Hippocampal formation (tissue), 2 donors: Measurements from ENCODE around the gene IGF2R.
"Not testable (repeated sequence)": the region's sequence is repeated elsewhere in the genome, so short reads cannot be mapped to it uniquely, and the experiment has no call there.

ENCODE experiments used
- DNase-seq, 2 donors: peaks; one replicate each; lab custom pipeline; 2025; lab: John Stamatoyannopoulos, UW

IGF2R gene

GRCh38 chr6:160101277-160102205 lies 132.7 kb downstream of the IGF2R start:
- DNase-seq: no peak

DNA sequence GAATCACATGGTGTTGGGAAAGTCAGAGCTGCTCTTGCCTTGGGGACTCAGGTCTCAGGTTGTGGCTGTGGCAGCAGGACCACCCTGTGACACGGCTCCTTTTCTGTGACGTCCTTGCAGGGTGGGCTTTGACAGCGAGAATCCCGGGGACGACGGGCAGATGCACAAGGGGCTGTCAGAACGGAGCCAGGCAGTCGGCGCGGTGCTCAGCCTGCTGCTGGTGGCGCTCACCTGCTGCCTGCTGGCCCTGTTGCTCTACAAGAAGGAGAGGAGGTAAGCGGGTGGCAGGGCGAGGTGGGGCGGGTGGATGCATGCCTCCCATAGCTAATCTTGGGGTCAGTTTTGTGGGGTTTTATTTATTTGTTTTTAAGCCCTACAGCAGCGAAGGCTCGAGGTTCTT lies 133.5 kb downstream of the IGF2R start:
- DNase-seq: no peak

GRCh38 chr6:160102956-160103824 lies 134.3 kb downstream of the IGF2R start:
- no peak for DNase-seq

GRCh38 chr6:160103825-160104100 lies 134.9 kb downstream of the IGF2R start:
- no peak for DNase-seq

DNA sequence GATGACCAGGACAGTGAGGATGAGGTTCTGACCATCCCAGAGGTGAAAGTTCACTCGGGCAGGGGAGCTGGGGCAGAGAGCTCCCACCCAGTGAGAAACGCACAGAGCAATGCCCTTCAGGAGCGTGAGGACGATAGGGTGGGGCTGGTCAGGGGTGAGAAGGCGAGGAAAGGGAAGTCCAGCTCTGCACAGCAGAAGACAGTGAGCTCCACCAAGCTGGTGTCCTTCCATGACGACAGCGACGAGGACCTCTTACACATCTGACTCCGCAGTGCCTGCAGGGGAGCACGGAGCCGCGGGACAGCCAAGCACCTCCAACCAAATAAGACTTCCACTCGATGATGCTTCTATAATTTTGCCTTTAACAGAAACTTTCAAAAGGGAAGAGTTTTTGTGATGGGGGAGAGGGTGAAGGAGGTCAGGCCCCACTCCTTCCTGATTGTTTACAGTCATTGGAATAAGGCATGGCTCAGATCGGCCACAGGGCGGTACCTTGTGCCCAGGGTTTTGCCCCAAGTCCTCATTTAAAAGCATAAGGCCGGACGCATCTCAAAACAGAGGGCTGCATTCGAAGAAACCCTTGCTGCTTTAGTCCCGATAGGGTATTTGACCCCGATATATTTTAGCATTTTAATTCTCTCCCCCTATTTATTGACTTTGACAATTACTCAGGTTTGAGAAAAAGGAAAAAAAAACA lies 136.1 kb downstream of the IGF2R start:
- no peak for DNase-seq

- DNase-seq: no peak
Observed at GRCh38 chr6:160106010-160106409, 137.1 kb downstream of the IGF2R start.

- DNase-seq: no peak
Observed at GRCh38 chr6:160106701-160107100, 137.8 kb downstream of the IGF2R start.

DNA sequence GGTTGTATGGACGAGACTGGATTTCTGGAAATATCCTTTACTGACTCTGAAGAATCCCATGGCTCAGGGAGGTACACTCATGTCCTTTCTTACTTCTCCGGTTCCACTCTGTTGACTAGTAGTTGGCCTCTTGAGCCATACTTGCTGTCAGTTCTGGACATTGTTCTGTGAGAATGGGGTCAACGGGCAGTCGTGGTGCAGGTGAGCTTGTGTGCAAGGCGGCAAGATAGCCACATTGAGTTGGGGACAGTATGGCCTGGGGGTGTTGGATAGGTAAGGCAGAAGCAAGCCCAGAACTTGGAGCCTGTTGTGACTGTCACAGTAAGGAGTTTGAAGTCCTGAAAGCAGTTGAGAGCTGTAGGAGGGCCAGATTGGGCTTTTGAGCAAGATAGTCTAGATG lies 139.2 kb downstream of the IGF2R start:
- DNase-seq: no peak

- DNase-seq: no peak
Observed at GRCh38 chr6:160110586-160111123, 141.8 kb downstream of the IGF2R start.

DNA sequence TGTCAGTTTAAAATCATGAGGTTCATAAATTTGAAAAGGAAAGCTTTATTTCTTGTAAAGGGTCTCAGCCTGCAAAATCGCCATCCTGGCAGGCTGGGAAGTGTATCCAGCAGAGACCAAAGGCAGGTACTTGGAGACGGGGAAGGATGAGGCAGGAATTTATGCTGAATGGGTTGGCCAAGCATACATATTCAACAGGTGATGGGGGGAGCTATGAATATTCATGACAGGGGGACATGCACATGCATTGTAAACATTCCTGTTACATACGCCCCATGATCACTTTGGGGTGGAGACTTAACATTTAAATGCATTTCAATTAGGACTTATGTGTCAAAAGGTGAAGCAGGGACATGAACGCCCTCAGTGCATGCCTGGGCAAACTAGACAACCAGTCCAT lies 142.9 kb downstream of the IGF2R start:
- no peak for DNase-seq

DNA sequence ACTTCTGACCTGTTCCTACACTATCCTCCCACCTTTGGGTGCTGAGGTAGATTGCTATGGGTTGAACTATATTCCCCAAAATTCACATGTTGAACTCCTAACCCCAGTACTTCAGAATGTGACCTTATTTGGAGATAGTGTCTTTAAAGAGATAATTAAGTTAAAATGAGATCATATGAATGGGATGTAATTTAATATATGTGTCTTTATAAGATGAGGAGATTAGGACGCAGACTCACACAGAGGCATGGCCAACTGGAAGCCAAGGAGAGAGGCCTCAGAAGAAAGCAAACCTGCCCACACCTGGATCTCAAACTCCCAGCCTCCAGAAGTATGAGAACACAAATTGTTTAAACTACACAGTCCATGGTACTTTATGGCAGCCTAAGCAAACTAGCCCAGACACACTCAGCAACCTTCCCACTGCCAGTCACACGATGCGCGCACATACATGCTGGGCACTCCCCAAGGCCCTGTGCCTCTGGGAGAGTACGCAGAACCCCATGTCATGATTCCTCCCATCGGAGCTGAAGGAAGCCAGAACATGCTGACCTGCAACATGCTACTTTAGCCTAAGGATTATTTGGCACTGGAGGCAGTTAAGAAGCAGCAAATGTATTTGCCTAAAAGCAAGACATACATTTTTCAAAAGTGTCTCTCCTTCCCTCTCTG lies 143.9 kb downstream of the IGF2R start:
- DNase-seq: no peak

- DNase-seq: not testable (repeated sequence)
Observed at GRCh38 chr6:160114536-160114935, 145.7 kb downstream of the IGF2R start.

- DNase-seq: no peak
Observed at GRCh38 chr6:160115421-160115820, 146.5 kb downstream of the IGF2R start.

GRCh38 chr6:160116411-160116810 lies 147.5 kb downstream of the IGF2R start:
- DNase-seq: no peak

GRCh38 chr6:160117137-160117536 lies 148.3 kb downstream of the IGF2R start:
- DNase-seq: no peak

GRCh38 chr6:160118620-160119229 lies 149.8 kb downstream of the IGF2R start:
- DNase-seq: no peak

- DNase-seq: no peak
Observed at GRCh38 chr6:160120087-160120486, 151.2 kb downstream of the IGF2R start.

GRCh38 chr6:160121558-160121957 lies 152.7 kb downstream of the IGF2R start, which contains the start of gene SLC22A1:
Gene SLC22A1, plus strand, starts transcription at chr6:160121815. Its CDS starts 121 bp downstream, at chr6:160121936.
- DNase-seq: no peak

DNA sequence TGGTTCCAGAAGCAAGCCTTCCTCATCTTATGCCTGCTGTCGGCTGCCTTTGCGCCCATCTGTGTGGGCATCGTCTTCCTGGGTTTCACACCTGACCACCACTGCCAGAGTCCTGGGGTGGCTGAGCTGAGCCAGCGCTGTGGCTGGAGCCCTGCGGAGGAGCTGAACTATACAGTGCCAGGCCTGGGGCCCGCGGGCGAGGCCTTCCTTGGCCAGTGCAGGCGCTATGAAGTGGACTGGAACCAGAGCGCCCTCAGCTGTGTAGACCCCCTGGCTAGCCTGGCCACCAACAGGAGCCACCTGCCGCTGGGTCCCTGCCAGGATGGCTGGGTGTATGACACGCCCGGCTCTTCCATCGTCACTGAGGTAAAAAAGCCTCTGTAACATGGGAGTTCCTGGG lies 153.1 kb downstream of the IGF2R start:
- no peak for DNase-seq

DNA sequence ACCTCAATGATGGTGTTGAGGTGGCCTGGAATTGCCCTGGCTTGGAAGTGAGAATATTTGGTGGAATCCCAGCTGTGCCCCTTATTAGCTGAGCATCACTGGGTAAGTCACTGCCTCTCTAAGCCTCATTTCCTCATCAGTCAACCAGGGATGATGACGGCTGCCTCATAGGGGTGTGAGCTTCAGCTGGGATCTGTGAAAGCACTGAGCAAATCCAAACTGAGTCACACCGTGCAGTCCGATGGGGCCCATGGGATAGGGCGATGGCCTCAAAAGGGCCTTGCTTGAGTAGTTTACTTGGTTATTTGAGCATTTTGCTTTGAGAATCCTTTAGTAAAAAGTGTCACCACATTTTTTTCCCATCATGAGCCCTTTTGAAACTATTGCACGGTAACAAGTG lies 153.9 kb downstream of the IGF2R start:
- no peak for DNase-seq

DNA sequence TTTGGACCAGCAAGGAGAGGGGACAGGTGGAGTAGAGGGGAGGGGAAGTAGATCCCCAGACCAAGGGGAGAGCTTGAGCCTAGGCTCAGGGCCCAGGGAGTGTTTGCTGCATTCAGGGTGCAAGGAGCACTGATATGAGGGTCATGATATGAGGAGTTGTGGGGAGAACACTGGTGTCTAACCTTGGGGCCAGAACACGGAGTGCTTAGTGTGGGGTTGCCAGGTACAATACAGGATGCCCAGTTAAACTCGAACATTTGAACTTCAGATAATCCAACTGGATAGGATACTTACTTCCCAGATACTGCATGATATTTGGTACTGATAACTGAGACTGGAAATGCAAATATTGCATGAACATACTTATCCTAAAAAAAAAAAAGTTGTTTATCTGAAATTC lies 155.1 kb downstream of the IGF2R start:
- DNase-seq: no peak
